Stimulated activated CD4-positive, alpha-beta T cell treated with anti-CD3 and anti-CD28 coated beads, Interleukin-2, amount 100 ng/mL, for 4 hours (primary cell): ENCODE measurements around the gene ADAM30.

Experiments used
- DNase-seq: peaks from one replicate; pipeline ENCODE4 v3.0.0-alpha.2; 2020; ENCODE audit warnings: low read depth

The ADAM30 gene

DNA sequence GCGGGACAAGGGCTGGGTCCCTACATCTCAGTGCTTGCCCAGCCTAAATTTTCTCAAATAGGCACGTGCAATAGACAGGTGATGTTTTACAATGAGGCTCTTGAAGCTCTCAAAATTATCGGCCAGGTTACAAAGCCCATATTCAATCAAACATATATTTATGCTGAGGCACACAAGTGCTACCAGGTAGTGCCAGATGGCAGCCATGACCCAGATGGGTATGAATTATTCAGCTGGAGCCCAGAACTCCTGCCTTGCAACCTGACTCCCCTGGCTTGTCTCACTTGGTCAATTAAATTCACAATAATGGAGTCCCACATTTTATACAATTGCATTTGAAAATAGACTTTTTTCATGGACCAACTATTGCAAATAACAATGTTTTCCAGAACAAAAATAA is 12.3 kb upstream of the ADAM30 start:
- no peak for DNase-seq

DNA sequence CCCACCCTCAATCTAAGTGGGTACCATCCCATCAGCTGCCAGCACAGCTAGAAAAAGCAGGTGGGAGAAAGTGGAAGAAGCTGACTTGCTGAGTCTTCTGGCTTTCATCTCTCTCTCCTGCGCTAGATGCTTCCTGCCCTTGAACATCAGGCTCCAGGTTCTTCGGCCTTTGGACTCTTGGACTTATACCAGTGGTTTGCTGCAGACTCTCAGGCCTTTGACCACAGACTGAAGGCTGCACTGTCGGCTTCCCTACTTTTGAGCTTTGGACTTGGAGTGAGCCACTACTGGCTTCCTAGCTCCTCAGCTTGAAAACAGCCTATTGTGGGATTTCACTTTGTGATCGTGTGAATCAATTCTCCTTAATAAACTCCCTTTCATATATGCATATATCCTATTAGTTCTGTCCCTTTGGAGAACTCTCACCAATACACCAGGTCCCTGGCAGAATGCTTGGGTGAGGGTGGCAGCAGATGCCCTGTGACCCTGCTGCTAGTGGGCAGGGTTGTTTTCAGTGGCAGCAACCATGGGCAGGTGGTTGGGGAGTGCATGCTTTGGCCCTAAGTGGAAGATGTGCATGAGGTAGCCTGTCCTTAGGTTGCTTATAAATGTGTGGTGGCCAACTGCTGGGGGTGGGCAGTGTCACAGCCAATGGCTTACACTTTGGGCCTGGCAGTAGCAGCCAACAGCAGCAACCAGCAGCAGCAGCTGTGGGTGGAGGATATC is 10.8 kb upstream of the ADAM30 start:
- DNase-seq: no peak

DNA sequence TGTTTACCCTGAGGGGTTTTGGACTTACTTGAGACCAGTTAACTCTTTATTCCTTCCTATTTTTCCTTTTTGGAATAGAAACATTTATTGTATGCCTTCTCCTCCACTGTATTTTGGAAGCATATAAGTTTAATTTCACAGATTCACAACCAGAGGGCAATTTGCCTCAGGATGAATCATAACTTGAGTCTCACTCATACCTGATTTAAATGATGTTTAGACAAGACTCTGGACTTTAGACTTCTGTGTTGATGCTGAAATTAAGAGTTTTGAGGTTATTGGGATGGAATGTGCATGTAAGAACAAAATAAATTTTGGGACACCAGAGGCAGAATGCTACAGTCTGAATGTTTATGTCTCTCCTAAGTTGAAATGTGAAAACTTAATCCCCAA is 7.1 kb upstream of the ADAM30 start:
- no peak for DNase-seq

- DNase-seq: no peak
These were observed 6.6 kb upstream of the ADAM30 start for GRCh38 chr1:119902775-119903442.

- DNase-seq: no peak
These were observed 2.8 kb upstream of the ADAM30 start for GRCh38 chr1:119898981-119899720.

DNA sequence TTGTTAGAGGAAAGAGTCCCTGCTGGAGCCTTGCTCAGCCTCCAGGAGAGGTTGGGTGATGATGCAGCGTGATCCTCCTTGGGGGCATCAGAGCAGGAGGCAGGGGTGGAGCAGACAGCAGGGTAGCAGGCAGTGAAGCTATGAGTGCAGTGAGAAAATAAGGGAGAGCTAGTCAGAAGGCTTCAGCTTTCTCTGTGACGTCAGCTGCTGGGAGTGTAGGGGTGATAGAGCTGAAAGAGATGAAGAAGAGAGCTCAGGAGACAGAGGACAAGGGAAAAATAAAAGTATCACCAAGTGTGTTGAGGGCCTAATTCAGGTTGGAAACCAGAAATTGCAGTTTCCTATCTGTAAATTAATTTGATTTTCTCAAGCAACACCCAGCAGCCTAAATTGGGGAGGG is 2.2 kb upstream of the ADAM30 start:
- DNase-seq: no peak

DNA sequence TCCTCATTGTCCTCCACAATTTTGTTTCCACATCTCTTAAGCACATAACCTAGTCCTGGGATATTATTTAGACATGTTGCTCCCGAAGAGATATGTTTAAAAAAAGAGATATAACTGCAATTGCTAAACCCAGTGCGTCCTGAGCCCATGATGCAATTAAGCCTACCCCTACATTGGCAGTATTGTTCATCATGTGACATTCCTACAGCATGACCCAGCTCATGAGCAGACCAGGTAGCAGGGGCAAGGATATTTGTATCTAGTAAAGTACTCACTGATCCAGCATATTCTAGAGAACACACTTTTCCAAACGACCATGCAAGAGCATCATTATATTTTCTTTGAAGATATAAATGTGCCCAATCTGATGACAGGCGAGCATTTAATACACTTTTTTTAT is 1.2 kb downstream of the ADAM30 start:
- no peak for DNase-seq

GRCh38 chr1:119893827-119894700 is 2.3 kb downstream of the ADAM30 start:
- DNase-seq: no peak

- DNase-seq: no peak
These were observed 3.0 kb downstream of the ADAM30 start for GRCh38 chr1:119893238-119893791.

GRCh38 chr1:119891386-119891785 is 4.9 kb downstream of the ADAM30 start:
- DNase-seq: no peak

DNA sequence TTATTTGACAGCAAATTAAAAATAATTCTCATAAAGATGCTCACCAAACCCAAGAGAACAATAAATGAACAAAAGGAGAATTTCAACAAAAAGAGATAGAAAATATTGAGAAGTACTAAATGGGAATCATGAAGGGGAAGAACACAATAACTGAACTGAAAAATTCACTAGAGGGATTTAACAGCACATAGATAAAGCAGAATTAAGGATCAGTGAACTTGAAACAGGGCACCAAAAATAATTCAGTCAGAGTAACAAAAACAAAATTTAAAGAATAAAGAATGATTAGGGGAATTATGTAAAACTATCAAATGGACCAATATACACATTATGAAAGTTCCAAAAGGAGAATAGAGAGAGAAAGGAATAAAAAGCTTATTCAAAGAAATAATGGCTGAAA is 7.8 kb downstream of the ADAM30 start:
- DNase-seq: no peak

DNA sequence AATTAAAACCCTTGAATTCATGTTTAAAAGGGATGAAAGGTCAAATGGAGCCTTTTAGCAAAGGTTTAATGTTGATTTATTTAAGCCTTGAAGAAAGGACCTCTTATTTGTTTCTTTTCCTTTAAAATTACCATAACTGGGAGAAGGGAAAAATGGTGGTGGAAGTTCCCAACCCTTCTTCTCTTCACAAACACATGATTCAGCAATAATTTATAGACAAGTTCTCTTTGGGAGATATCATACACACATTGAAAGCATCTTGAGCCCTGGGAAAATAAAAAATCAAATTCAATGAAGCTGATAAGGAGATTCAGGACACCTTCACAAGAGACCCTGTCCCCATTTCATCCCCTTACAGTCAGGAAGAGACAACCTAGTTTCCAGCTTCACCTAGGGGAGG is 8.9 kb downstream of the ADAM30 start:
- DNase-seq: no peak

DNA sequence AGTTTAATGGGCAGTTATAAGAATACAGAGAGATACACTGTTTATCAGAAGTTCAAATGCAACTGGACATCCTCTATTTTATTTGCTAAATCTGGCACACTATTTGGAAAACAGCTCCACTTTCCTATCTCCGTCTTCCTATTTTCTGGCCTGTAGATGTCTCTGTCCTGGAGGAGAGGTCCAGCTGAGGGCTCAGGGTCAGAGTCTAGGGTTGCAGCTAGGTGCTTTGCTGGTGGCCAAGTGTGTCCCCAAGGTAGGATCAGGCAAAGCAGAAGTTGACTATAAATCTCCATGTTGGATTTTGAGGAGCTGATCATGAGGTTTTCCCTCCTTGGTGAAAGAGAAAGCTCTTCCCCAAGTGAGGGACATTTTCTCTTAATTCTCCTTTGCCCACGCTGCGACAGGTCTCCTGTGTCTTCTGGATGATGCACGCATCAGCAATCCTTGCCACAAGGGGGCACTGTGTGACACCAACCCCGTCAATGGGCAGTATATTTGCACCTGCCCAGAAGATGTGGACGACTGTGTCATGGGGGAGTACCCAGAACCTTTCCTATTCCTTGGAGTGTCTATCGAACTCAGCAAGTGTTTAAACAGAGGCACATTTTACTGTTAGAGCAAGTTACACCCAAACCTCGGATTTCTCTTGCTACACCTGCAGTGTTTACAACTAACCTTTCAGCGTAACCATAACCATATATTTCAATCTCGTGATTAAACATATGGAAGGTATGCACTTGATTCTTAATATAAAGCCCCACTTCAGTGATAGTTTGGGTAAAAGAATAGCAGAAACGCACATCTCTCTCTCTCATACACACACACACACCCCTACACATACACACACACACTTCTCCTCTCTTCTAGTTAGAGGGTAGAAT is 10.2 kb downstream of the ADAM30 start:
- DNase-seq: peak; percentile 9

GRCh38 chr1:119884711-119885110 is 11.6 kb downstream of the ADAM30 start:
- no peak for DNase-seq

DNA sequence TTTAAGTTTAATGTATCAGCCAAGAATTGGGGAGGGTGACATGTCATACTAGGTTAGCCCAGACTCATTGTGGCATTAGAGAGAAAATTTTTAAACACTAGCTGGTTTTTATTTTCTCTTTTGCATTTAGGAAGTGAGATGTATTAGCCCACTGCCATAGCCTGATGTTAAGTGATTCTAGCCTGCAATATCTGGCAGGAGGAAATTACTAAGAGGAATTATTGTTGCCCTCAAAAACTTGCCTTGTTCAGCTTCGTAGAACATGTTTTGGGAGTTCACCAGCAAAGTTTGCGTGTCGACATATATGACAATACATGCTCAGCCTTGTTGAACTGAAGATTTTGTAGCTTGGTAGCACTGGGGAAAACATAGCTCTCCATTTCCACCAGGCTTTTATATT is 12.5 kb downstream of the ADAM30 start:
- DNase-seq: no peak

DNA sequence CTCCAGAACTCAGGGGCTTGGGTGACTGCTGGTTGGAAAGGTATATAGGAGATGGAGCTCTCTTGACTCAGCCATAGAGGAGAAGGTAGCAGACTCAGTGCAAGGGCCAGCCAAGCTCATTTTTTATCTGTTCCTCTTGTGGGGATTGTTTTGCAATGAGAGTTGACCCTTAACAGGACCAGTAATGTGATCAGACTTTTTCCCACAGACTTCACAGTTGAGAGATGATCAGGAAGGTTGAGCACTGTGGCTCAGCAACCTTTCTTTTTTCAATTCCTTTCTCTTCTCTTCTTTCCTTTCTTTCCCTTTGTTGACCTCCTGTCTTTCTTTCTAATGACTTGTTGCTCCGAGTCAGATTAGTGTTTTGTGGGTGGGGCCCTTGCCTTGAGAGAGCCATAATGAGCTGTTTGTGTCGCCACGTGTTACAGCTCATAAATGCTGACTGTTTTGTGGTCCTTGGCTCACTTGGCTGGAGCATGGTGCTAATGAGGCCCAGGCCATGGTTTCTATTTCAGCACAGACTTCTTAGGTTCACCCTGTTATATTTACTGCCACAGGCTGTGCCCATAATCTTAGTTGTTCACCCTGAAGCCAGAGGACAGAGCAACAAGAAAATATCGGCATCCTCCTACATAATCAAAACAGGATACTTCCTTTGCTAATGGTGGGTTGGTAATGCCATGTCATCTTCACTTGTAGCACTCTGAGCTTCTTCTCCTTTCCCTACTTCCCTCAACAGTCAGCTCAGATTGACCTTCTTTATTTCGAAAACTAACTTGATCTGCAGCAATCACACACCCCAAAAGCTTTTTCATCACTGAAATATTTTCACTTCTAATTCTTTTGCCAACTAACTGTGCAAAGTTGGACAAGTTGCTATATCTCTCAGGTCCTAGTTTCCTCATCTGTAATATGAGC is 13.9 kb downstream of the ADAM30 start:
- DNase-seq: no peak

GRCh38 chr1:119879510-119880434 is 16.5 kb downstream of the ADAM30 start:
- no peak for DNase-seq

DNA sequence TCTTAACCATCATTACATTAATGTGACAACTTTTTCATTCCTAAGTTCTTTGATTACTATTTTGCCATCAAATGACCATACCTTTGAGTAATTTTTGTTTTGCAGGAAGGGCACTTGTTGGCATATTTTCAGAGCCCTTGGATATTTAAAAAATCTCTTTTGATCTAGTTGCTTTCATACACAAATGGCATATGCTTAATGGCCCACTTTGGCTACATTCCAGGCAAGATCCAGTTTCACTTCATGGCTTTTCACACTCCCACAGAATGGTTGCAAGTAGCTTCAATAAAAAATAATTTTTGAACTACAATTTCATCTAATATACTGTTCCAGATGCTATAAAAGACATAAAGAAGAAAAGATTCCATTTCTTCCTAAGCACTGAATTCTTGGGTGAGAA is 18.1 kb downstream of the ADAM30 start:
- DNase-seq: no peak

DNA sequence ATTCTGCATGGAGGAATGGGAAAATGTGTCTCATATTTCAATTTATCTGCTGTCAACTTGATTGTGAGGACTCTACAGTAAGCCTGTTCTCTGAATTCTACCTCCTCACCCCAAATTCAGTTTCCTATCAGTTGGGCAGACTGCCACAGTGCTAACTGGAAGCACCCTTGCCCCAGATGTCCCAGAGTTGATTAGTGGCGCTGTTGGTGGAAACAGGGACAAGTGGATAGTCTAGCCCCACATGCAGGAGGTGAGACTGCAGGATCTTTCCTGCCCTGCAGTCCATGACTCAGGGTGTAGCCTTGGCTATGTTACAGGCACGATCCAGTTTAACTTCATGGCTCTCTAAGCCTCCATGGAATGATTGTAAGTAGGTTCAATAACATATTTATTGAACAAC is 22.1 kb downstream of the ADAM30 start:
- no peak for DNase-seq
